Measurements from ENCODE around the gene SLPI. TPM values are rescaled to one million over a fixed set of nuclear protein-coding genes. Genes with fewer than 3 reads are reported as not detected.

SLPI gene, protein sequence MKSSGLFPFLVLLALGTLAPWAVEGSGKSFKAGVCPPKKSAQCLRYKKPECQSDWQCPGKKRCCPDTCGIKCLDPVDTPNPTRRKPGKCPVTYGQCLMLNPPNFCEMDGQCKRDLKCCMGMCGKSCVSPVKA
- under 1 TPM in 1 of 6 donors, not detected in 5; 0.63 TPM for polyA plus RNA-seq (ENCODE audit: low read depth in 6 of 6)

- DNase-seq (no peak), ATAC-seq (ENCODE audit: low read depth in 2 of 2) (no peak)
- peaks cover 68 to 73% (median 72%) of the 10 kb centered on the region in 3 donors for H3K27me3 Mint-ChIP-seq
- H3K36me3 Mint-ChIP-seq = no peaks in the 10 kb centered on the region
- H3K9me3 Mint-ChIP-seq = no peaks in the 10 kb centered on the region
- H3K27ac Mint-ChIP-seq = no peak within 1 kb of the TSS
- no peak within 1 kb of the TSS for H3K4me3 Mint-ChIP-seq
- H3K4me1 Mint-ChIP-seq = no peaks in the 10 kb centered on the region
Measured at GRCh38 chr20:45254383-45255262, at the start of gene SLPI. SLPI (minus strand) TSS chr20:45254564; CDS start chr20:45254543, 21 bp downstream.

- ATAC-seq (ENCODE audit: low read depth in 2 of 2) (no peak), DNase-seq (no peak)
- H3K4me3 Mint-ChIP-seq = no peak overlapping the region
- no peaks in the 10 kb centered on the region for H3K36me3 Mint-ChIP-seq
- peaks cover 0 to 2% (median 0%) of the 10 kb centered on the region in 7 donors for H3K9me3 Mint-ChIP-seq
- peak overlapping the region in 2 of 6 donors; percentile 39 to 51 for H3K27ac Mint-ChIP-seq
- peaks cover 42 to 81% (median 80%) of the 10 kb centered on the region in 3 donors for H3K27me3 Mint-ChIP-seq
- peaks cover 0 to 6% (median 5%) of the 10 kb centered on the region in 3 donors for H3K4me1 Mint-ChIP-seq
Measured at GRCh38 chr20:45303586-45304463, 49.5 kb upstream of the SLPI start.

- ATAC-seq (ENCODE audit: low read depth in 2 of 2) = no peak
Measured at GRCh38 chr20:45301824-45302271, 47.5 kb upstream of the SLPI start.

DNA sequence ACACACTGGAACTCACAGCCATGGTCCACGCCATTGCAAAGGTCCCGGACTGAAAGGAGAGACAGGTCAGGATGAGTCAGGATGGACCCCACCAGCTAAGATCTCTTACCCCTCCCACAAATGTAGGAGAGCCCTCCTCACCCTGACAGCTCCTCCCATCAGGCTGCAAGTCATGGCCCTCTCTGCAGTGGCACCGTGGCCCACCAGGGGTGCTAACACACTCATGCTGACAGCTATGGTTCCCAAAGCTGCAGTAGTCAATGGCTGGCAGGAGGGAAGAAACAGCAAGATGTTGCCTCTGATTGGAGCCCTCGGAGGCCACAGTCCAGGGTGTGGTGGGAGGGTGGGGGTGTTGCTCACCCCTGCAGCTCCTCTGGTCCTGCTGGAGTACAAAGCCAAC is 46.6 kb upstream of the SLPI start:
- ATAC-seq (ENCODE audit: low read depth in 2 of 2) (peak; percentile 72 to 73), DNase-seq (no peak)
- H3K9me3 Mint-ChIP-seq = peaks cover 0 to 2% (median 0%) of the 10 kb centered on the region in 7 donors
- H3K4me3 Mint-ChIP-seq = no peak overlapping the region
- no peak overlapping the region for H3K27ac Mint-ChIP-seq
- no peaks in the 10 kb centered on the region for H3K36me3 Mint-ChIP-seq
- peaks cover 0 to under 1% (median 0%) of the 10 kb centered on the region in 3 donors for H3K4me1 Mint-ChIP-seq
- peaks cover 56 to 87% (median 85%) of the 10 kb centered on the region in 3 donors for H3K27me3 Mint-ChIP-seq

More at GRCh38 chr20:45301824-45302271, 47.5 kb upstream of the SLPI start:
- no peak overlapping the region for H3K4me3 Mint-ChIP-seq
- peaks cover 0 to 2% (median 0%) of the 10 kb centered on the region in 7 donors for H3K9me3 Mint-ChIP-seq
- H3K27ac Mint-ChIP-seq = peak overlapping the region in 1 of 6 donors; percentile 15
- no peaks in the 10 kb centered on the region for H3K36me3 Mint-ChIP-seq
- DNase-seq = no peak
- peaks cover 54 to 79% (median 78%) of the 10 kb centered on the region in 3 donors for H3K27me3 Mint-ChIP-seq
- H3K4me1 Mint-ChIP-seq = peaks cover 0 to 2% (median 0%) of the 10 kb centered on the region in 3 donors

- ATAC-seq (ENCODE audit: low read depth in 2 of 2) = no peak
- peaks cover 52 to 88% (median 78%) of the 10 kb centered on the region in 3 donors for H3K27me3 Mint-ChIP-seq
- no peak overlapping the region for H3K27ac Mint-ChIP-seq
- no peak overlapping the region for H3K4me3 Mint-ChIP-seq
- peaks cover 0 to 2% (median 0%) of the 10 kb centered on the region in 7 donors for H3K9me3 Mint-ChIP-seq
- DNase-seq = no peak
- H3K4me1 Mint-ChIP-seq = no peaks in the 10 kb centered on the region
- no peaks in the 10 kb centered on the region for H3K36me3 Mint-ChIP-seq
Measured at GRCh38 chr20:45299786-45300185, 45.4 kb upstream of the SLPI start.

GRCh38 chr20:45297786-45298497 is 43.6 kb upstream of the SLPI start:
- Mint-ChIP-seq H3K4me3 (no peak overlapping the region), H3K36me3 (no peaks in the 10 kb centered on the region), H3K27me3 (peaks cover 47 to 87% (median 61%) of the 10 kb centered on the region in 3 donors), H3K4me1 (peaks cover 5 to 9% (median 8%) of the 10 kb centered on the region in 3 donors), H3K9me3 (no peaks in the 10 kb centered on the region), H3K27ac (no peak overlapping the region)
- ATAC-seq (ENCODE audit: low read depth in 2 of 2) (no peak), DNase-seq (no peak)

- Mint-ChIP-seq H3K36me3 (no peaks in the 10 kb centered on the region), H3K27me3 (peaks cover 42 to 77% (median 54%) of the 10 kb centered on the region in 3 donors), H3K4me1 (peaks cover 19 to 23% (median 22%) of the 10 kb centered on the region in 3 donors), H3K27ac (peak overlapping the region in 1 of 6 donors; percentile 80), H3K9me3 (no peaks in the 10 kb centered on the region), H3K4me3 (peak overlapping the region in 2 of 8 donors; percentile 16 to 28)
- ATAC-seq (ENCODE audit: low read depth in 2 of 2) = no peak
- no peak for DNase-seq
Measured at GRCh38 chr20:45294659-45295058, 40.3 kb upstream of the SLPI start.

- peak overlapping the region; percentile 72 to 89 (median 86) for H3K4me3 Mint-ChIP-seq
- no peaks in the 10 kb centered on the region for H3K36me3 Mint-ChIP-seq
- H3K27ac Mint-ChIP-seq = no peak overlapping the region
- DNase-seq (no peak), ATAC-seq (ENCODE audit: low read depth in 2 of 2) (no peak)
- H3K27me3 Mint-ChIP-seq = peaks cover 40 to 75% (median 53%) of the 10 kb centered on the region in 3 donors
- no peaks in the 10 kb centered on the region for H3K9me3 Mint-ChIP-seq
- peaks cover 19 to 23% (median 22%) of the 10 kb centered on the region in 3 donors for H3K4me1 Mint-ChIP-seq
Measured at GRCh38 chr20:45294003-45294368, 39.6 kb upstream of the SLPI start.

- DNase-seq = peak; percentile 72
- Mint-ChIP-seq H3K4me1 (peaks cover 19 to 23% (median 22%) of the 10 kb centered on the region in 3 donors), H3K27ac (peak overlapping the region in 2 of 6 donors; percentile 47 to 78), H3K27me3 (peaks cover 40 to 76% (median 49%) of the 10 kb centered on the region in 3 donors), H3K36me3 (no peaks in the 10 kb centered on the region), H3K9me3 (no peaks in the 10 kb centered on the region), H3K4me3 (peak overlapping the region; percentile 72 to 89 (median 86))
- ATAC-seq (ENCODE audit: low read depth in 2 of 2) = peak; percentile 84 to 86
Measured at GRCh38 chr20:45293041-45294002, 39.0 kb upstream of the SLPI start.

DNA sequence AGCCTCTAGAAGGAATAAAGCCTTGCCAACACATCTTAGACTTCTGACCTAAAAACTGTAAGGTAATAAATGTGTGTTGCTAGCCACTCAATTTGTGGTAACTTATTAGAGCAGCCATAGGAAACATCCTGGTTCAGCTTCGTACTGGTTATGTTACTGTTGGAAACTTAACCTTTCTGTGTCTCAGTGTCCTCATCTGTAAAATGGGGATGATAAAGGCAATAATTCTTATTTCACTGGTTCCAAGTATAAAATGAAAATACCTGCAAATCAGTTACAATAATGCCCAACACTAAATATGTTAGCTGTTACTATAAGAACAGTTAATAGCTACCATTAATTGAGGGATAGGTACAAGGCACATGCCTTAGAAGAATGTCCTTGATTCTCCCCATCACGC is 38.0 kb upstream of the SLPI start:
- Mint-ChIP-seq H3K4me1 (peaks cover 19 to 23% (median 22%) of the 10 kb centered on the region in 3 donors), H3K27ac (peak overlapping the region in 1 of 6 donors; percentile 47), H3K4me3 (peak overlapping the region in 5 of 8 donors; percentile 47 to 88 (median 76)), H3K9me3 (no peaks in the 10 kb centered on the region), H3K36me3 (no peaks in the 10 kb centered on the region), H3K27me3 (peaks cover 42 to 69% (median 48%) of the 10 kb centered on the region in 3 donors)
- DNase-seq = no peak
- no peak for ATAC-seq (ENCODE audit: low read depth in 2 of 2)

DNA sequence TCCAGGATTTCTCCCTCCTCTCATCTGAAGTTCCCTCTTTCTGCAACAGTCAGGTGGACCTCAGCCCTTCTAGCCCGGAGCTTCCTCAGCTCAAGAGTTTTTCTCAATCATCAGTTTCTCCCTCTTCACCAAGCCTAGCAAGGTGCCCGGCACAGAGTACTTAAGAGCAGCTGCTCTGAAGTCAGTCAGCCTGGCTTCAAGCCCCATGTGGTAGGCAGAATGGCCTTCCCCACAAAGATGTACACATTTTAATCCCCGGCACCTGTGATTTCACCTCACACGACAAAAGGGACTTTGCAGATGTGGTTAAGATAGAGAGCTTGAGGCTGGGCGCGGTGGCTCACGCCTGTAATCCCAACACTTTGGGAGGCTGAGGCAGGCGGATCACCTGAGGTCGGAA is 37.2 kb upstream of the SLPI start:
- Mint-ChIP-seq H3K36me3 (no peaks in the 10 kb centered on the region), H3K27ac (no peak overlapping the region), H3K4me1 (peaks cover 19 to 23% (median 22%) of the 10 kb centered on the region in 3 donors), H3K27me3 (peaks cover 43 to 69% (median 45%) of the 10 kb centered on the region in 3 donors), H3K4me3 (peak overlapping the region in 3 of 8 donors; percentile 2 to 76 (median 48)), H3K9me3 (no peaks in the 10 kb centered on the region)
- no peak for DNase-seq
- ATAC-seq (ENCODE audit: low read depth in 2 of 2) = no peak

Data from naive B cell (primary cell).